ENCODE results near the gene ZC3H12C. TPM values are rescaled to one million over a fixed set of nuclear protein-coding genes. Genes with fewer than 3 reads are reported as not detected.

Gene ZC3H12C
- total RNA-seq, 1 donor from 2014 or later: 18.0 TPM

DNA sequence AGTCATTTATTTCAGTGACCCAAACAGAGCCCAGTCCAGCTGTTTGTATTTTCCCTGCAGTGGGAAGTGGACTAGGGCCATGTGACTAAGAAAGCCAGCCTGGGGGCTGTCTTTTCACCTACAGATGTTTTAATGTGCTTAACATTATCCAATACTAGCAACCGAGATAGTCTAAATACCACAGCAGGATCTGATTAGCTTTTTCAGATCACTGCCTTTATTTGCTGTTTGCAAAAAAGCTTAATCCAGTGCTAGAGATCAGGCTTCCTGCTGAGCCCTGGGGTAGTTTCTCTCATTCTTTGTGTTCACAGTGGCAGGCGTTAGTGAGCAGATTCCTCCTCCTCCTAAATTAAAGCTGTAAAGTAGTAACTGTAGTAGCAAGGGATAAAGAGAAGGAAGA is 35.0 kb downstream of the ZC3H12C start:
- ATAC-seq (no peak), DNase-seq (ENCODE audit: missing footprints) (no peak)
- intact Hi-C loops (cut with DNase I): no loop called here

DNA sequence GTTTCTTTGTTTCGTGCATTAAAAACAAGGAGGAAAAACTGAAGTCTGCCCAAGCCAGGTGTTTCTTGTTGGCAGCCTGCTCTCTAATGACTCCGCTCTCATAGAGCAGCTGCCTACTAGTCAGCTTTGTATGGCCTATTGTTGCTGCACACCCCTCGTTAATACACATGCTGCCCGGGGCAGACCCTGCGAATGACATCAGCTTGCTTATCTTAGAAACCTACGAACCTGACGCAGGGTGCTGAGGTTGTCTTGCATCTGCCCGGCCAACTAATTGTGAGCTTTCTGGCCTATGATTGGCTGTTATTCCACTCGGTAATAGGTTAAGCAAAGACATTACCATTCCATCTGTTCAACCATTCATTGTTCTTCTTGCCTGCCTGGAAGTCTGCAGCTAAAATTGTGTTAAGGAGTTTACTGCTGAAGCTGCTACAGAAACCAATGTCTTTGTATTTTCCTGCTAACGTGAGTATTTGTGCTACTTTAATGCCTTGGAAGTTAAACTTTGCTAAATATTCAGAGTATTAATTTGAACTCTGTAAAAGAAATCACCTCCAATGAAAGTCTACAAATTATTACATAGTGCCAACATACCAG is 37.5 kb downstream of the ZC3H12C start:
- ATAC-seq: no peak
- no peak for DNase-seq (ENCODE audit: missing footprints)
- intact Hi-C loops (cut with DNase I): no loop called here

DNA sequence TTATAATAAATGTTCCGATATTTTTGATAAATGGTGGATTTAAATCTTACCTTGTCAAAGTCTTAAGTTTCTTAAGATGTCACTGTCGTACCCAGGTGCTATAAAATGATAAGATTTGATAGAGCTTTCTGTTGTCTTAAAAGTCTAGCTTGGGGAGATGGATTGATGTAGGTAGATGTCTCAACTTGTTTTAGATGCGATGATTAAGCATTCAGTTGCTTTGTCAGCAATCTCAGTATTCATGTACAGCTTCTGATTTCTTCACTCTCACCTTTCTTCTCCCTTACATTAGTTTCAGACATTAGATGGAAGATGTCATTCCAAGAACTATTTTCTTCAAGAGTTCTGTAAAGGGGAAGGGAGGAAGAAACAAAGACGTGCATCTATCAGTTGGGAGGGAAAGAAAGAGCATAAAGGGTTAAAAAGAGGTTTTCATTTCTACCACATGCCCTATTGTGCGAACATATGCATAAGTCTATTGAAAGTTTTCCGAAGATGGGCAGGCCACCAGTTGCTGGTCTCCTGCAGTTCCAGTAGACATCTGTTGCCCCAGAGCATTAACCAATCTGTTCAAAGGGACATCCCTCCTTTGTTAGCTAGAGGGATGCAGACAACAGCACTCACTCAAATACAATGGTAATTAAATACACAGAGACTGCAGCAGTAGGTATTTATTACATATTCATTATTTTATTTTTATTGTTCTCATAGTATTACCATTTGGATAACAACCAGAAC is 38.4 kb downstream of the ZC3H12C start:
- no peak for DNase-seq (ENCODE audit: missing footprints)
- ATAC-seq: no peak
- intact Hi-C loops (cut with DNase I): no loop called here

DNA sequence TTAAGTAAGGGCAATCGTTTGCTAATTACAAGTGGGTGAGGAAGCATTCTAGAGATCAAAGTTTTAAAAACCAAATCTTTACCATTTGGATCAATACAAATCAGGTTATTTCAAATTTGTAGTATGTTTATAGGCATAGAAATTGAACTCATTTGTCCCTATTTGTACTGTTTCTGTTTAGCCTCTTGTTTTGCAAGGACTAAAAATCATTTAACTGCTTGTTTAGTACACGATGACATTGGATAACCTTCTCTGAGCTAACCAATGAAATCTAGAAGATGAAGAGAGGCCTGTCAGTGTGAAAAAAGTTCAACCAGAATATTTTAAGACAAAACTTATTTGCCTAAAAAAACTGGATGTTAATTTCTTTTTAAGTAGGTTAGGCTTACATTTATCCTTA is 40.0 kb downstream of the ZC3H12C start:
- intact Hi-C loops (cut with DNase I): no loop called here
- no peak for ATAC-seq
- DNase-seq (ENCODE audit: missing footprints): no peak

DNA sequence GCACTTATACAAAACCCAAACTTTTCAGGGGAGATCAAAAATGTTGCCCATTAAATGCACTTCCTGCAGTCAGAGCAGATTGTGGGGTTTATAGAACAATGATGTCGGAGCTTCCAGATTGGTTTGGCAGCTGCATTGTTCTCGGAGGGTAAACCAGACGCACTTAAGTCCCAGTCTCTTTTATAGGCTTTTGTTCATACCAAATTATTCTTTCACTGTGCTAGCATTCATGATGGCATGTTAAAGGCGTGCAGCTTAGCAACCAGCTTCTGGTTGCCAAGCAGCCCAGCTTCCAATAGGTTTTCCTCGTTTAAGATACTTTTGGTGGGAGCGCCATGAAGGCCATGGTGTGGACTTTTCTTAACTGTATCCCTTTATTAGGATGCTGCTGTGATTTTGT is 40.9 kb downstream of the ZC3H12C start:
- intact Hi-C loops (cut with DNase I): no loop called here
- ATAC-seq (no peak), DNase-seq (ENCODE audit: missing footprints) (no peak)

DNA sequence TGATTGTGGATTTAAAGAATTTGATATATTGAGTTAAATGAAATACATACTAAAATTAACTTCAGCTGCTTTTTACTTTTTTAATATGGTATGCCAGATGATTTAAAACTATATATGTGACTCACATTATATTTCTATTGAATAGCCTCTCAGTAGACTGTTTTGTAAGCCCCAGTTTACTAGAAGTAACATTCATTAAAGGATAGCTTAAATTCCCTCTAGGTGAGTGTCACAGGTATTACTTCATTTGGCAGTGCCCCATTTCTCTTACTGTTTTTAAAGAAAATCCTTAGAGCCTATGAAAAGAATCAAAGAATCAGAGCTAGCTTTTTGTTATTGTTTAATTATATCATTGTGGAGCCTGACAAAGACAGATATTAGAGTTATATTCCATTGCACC is 48.6 kb downstream of the ZC3H12C start:
- DNase-seq (ENCODE audit: missing footprints) (no peak), ATAC-seq (no peak)
- intact Hi-C loops (cut with DNase I): no loop called here

DNA sequence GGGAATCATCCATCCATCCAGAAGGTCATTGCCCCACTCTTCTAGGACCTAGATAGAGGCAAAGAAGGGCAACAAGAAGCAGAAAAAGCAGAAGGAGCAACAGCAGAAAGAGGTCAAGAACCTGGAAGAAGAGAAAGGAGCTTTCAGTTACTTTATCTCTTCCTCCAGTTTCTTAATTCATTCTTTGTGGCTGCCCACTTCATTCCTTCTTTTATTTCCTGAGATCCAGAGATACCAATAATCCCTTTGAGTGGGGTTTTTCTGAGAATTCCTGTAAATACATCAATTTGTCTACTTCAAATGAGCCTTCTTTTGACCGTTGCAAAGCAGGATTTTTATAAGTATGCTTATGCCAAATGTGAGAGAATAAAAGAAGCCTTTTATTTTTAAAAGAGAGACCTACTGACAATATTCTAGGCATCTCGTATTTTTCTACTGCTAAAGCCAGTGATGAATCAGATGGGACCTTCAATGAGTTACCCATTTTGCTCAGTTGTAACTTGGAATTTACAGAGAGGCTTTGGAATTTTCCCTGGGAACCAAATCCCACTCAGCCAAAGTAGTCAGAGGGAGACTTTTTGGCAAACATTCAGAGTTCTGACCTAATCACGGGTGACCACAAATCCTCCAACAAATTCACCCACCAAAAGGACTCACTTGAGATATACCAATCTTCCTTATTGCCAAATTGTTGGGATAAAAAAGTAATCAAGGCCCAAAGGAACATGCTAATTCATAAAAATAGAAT is 54.9 kb downstream of the ZC3H12C start:
- ATAC-seq: peak; percentile 63
- DNase-seq (ENCODE audit: missing footprints): no peak
- intact Hi-C loops (cut with DNase I): no loop called here

DNA sequence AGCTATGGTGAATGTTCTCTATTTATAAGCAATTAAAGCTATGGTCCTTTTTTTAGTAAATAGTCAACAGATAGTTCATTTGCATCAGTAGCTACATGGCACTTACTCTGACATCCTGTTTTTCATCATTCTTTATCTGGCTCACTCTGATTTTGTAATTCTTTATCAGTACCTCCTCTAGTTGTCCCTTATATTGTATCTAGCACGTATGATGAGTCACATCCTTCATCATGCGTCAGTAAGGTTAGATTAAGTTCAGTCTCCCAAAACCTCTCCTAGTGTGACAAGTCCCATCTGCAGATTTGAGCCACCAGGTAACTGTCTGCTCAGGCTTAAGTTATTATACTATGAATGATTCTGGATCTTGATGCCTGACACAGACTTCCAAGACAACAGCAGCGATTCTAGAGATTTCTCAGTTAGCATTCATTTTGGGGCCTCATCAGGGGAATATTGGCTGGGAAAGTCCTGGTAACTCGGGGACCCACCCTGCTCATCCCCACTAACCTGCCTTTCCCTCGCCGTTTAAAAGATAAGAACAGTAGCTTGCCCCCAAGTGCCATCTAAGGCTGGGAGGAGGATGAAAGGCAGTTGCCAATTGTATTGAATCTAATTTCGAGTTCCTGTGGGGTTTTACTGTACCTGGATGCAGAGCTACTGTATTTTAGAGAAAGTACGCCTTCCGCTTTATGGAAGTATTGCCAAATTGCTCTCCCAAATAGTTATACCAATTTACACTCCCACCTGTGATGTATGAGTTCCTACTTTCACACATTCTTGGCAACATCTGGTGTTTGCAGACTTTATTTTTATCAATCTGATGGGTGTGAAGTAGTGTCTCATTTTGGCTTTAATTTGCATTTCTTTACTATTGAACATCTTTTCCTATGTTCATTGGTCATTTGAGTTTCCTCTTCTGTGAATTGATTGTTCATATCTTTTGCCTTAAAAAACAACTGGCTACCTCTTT is 55.9 kb downstream of the ZC3H12C start:
- no peak for DNase-seq (ENCODE audit: missing footprints)
- intact Hi-C loops (cut with DNase I): no loop called here
- peak; percentile 69 for ATAC-seq

DNA sequence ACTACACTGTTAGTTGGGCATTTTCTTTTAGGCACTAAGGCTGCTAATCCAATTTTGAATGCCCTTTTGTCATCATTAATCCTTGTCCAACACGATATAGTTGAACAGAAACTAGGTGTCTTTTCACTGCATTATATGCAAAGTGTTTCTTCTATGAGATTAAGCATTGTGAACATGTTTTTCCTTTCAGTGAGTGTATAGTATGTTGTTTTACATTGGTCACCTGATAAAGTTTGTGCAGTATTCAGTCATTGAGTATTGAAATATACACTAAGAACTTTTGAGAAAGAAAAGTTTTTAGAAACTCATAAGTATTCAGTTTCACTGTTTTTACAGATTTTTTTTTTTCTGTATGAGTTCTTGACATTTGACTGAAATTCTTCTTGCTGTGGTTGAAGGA is 59.0 kb downstream of the ZC3H12C start:
- ATAC-seq (no peak), DNase-seq (ENCODE audit: missing footprints) (no peak)
- intact Hi-C loops (cut with DNase I): no loop called here

DNA sequence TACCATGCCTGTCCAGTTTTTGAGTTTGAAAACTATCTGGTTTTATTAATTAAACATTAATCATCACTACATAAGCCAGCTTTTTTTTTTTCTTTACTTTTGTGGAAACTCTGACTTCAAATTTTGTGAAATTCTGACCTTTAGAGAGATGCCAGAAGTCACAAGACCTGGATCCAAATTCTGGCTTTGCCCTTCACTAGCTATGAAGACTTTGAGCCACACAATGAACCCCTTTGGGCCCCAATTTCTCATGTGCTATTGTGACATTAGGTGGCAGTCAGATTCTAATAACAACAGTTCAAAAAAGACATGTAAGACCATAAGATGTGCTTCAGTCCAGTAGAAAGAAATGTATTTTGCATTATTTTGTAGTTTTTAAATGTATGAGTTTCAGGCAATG is 60.3 kb downstream of the ZC3H12C start:
- intact Hi-C loops (cut with DNase I): no loop called here
- DNase-seq (ENCODE audit: missing footprints): no peak
- no peak for ATAC-seq

DNA sequence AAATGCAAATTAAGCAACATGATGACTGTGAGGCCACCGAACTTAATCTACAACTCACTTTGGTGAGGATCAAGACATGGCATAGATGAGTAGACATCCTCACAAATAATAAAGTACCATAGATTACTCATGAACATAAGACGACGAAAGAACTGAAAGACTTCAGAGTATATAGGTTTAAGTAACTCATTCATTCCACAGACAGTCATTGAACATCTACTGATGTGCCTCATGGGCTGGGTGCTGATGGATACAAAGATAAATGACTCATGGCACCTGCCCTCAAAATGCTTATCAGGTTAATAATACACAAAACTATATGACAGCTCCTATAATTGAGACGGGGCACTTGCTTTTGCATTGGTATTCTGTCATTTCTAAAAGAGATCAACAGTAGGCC is 63.3 kb downstream of the ZC3H12C start:
- DNase-seq (ENCODE audit: missing footprints): no peak
- intact Hi-C loops (cut with DNase I): no loop called here
- no peak for ATAC-seq

DNA sequence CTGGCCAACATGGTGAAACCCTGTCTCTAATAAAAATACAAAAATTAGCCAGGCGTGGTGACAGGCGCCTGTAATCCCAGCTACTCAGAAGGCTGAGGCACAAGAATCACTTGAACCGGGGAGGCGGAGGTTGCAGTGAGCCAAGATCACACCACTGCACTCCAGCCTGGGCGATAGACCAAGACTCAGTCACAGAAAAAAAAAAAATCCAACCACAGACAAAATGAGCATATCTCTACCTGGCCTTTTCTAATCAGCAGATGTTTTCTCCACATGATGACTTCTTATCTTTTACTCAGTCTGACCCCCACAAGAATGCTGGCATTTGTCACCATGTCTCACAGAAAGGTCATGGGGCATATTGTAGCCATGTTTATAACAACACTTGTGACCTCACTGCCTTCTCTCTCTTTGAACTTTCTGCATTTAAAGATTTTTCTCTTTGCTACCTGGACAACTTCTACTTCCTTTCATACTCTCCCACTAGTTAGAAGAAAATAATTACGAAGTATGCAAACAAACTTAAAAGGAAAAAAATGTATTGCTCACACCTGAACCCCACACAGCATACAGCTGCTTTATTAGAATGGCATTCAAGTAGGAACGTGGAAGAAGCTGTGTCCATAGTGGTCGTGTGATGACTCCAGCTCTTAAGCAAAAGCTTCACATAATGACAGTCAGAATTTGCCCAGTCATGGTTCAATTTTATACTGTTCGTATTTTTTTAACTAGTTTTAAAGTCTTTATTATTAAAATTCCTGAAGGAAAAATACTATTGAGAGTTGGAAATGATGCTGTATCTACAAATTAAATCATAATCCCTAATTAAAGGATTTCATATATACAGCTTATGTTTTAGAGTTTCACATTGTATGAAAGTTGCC is 65.4 kb downstream of the ZC3H12C start:
- no peak for DNase-seq (ENCODE audit: missing footprints)
- intact Hi-C loops (cut with DNase I): no loop called here
- no peak for ATAC-seq

DNA sequence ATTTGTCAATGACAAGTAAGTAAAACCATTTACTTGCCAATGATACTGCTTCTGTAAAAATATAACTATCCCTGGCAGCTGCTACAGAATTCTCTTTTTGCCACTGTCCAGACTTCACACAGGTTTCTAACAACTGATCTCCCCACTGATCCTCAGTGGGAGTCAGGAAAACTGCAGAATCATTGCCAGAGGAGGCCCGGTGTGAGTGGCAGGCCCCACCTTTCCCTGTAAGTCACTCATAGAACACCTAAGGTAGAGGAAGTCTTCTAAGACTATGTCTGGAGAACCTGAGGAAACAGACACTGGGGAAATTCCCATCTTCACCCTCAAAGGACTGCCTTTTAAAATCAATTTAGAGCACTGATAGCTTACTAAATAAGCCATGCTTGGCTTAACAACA is 66.3 kb downstream of the ZC3H12C start:
- DNase-seq (ENCODE audit: missing footprints): no peak
- intact Hi-C loops (cut with DNase I): no loop called here
- ATAC-seq: no peak

DNA sequence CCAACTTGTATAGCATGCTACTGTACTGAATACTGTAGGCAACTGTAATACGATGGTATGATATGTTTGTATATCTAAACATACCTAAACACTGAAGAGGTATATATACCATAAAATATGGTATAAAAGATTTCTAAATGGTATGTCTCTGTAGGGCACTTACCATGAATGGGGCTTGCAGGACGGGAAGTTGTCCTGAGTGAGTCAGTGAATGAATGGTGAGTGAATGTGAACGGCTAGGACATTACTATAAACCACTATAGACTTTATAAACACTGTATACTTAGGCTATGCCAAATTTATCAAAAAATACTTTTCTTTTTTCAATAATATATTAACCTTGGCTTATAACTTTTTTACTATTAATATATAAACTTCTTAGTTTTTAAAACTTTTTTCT is 66.8 kb downstream of the ZC3H12C start:
- ATAC-seq (no peak), DNase-seq (ENCODE audit: missing footprints) (no peak)
- intact Hi-C loops (cut with DNase I): no loop called here

DNA sequence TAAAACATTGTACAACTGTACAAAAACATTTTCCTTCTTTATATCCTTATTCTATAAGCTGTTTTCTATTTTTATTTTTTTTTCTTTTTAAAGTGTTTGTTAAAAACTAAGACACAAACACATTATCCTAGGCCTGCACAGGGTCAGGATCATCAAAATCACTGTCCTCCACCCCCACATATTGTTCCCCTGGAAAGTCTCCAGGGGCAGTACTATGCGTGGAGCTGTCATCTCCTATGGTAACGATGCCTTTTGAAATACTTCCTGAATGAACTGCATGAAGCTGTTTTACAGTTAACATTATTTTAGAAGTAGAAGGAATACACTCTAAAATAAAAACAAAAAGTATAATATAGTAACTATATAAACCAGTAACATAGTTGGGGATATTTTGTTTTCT is 67.2 kb downstream of the ZC3H12C start:
- ATAC-seq: no peak
- DNase-seq (ENCODE audit: missing footprints): no peak
- intact Hi-C loops (cut with DNase I): no loop called here

DNA sequence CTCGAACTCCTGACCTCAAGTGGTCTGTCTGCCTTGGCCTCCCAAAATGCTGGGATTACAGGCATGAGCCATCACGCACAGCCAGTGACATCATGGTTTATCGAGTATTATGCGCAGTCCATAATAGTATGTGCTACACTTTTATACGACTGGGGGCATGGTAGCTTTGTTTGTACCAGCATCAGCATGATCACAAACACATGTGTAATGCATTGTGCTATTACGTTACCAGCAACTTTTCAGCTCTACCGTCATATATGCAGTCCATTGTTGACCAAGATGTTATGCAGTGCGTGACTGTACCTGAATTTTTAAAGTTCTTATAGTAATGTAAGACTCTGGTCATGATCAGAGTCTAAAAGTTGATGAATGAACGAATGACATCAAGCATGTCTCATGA is 67.9 kb downstream of the ZC3H12C start:
- intact Hi-C loops (cut with DNase I): no loop called here
- ATAC-seq: no peak
- DNase-seq (ENCODE audit: missing footprints): no peak

DNA sequence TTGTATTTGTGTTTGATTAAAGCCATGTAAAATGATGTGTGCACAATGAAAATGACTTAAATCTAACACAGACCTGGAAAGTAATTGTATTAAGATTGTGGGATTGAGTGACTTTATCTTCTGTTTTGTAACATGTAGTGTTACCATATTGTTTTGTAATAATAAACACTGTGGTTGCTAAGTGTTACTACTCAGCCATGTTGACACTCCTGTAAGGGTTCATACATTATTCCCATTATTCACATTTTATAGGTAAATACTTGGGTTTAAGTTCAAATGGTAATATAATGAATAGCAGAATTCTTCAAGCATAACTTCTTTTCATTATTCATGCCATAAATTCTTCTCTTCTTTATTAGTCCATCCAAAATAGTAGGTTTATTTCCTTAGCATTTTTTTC is 69.0 kb downstream of the ZC3H12C start:
- ATAC-seq: no peak

More for the DNA sequence above, 69.0 kb downstream of the ZC3H12C start:
- intact Hi-C loops (cut with DNase I): no loop called here
- no peak for DNase-seq (ENCODE audit: missing footprints)
